ENCODE measurements around the gene N4BP2L2.
A peak's percentile ranks its signal among the peaks of the same experiment; 100 is the strongest.
"Not testable (repeated sequence)": the region's sequence is repeated elsewhere in the genome, so short reads cannot be mapped to it uniquely, and the experiment has no call there.

Gene N4BP2L2

GRCh38 chr13:32538621-32539246, at the start of gene N4BP2L2:
N4BP2L2 (minus strand) TSS chr13:32538795; CDS start chr13:32537027, 1,768 bp downstream.
- peak; percentile 99 for DNase-seq

- no peak for DNase-seq
These were observed 49.2 kb upstream of the N4BP2L2 start for GRCh38 chr13:32587811-32588170.

- peak; percentile 53 for DNase-seq
These were observed 48.6 kb upstream of the N4BP2L2 start for GRCh38 chr13:32587011-32587810.

- DNase-seq: peak; percentile 96
These were observed 47.7 kb upstream of the N4BP2L2 start, which contains the start of gene PDS5B for GRCh38 chr13:32586080-32586900. PDS5B (plus strand) TSS chr13:32586452; CDS start chr13:32648773, 62,321 bp downstream.

GRCh38 chr13:32585550-32586079, 47.0 kb upstream of the N4BP2L2 start:
- DNase-seq: peak; percentile 35

- DNase-seq: no peak
These were observed 44.4 kb upstream of the N4BP2L2 start for GRCh38 chr13:32582991-32583390.

- no peak for DNase-seq
These were observed 43.7 kb upstream of the N4BP2L2 start for GRCh38 chr13:32582281-32582680.

- DNase-seq: peak; percentile 32
These were observed 42.7 kb upstream of the N4BP2L2 start for GRCh38 chr13:32581177-32581786.

- no peak for DNase-seq
These were observed 38.4 kb upstream of the N4BP2L2 start for GRCh38 chr13:32577032-32577431.

- DNase-seq: not testable (repeated sequence)
These were observed 37.1 kb upstream of the N4BP2L2 start for GRCh38 chr13:32575687-32576086.

- DNase-seq: not testable (repeated sequence)
These were observed 22.2 kb upstream of the N4BP2L2 start for GRCh38 chr13:32560842-32561241.

GRCh38 chr13:32555613-32556012, 17.0 kb upstream of the N4BP2L2 start:
- DNase-seq: no peak

GRCh38 chr13:32553720-32554119, 15.1 kb upstream of the N4BP2L2 start:
- DNase-seq: no peak

- DNase-seq: no peak
These were observed 11.2 kb upstream of the N4BP2L2 start for GRCh38 chr13:32549788-32550187.

GRCh38 chr13:32548837-32549236, 10.2 kb upstream of the N4BP2L2 start:
- DNase-seq: peak; percentile 5

- DNase-seq: no peak
These were observed 6.5 kb upstream of the N4BP2L2 start for GRCh38 chr13:32545083-32545482.

GRCh38 chr13:32542221-32542620, 3.6 kb upstream of the N4BP2L2 start:
- no peak for DNase-seq

GRCh38 chr13:32538143-32538620, 413 bp downstream of the N4BP2L2 start:
- DNase-seq: peak; percentile 25

- no peak for DNase-seq
These were observed 934 bp downstream of the N4BP2L2 start for GRCh38 chr13:32537580-32538142.

- no peak for DNase-seq
These were observed 2.8 kb downstream of the N4BP2L2 start for GRCh38 chr13:32535748-32536147.

- no peak for DNase-seq
These were observed 3.5 kb downstream of the N4BP2L2 start for GRCh38 chr13:32535115-32535514.

- DNase-seq: peak; percentile 61
These were observed 7.7 kb downstream of the N4BP2L2 start for GRCh38 chr13:32530841-32531253.
